A549 (cell line): ENCODE results near the gene NDUFS4.

Experiments used
- EP300 ChIP-seq, 2 experiments: fragments of >200 bp; sonication (Bioruptor Twin); formaldehyde crosslinking; IDR thresholded peaks; 2 replicates in 1 of 2; 3 replicates in 1 of 2; pipeline ENCODE4 v1.6.1; 2016 to 2017
- MAZ ChIP-seq: fragments of 150-350 bp; IDR thresholded peaks from 2 replicates; pipeline ENCODE4 v1.6.1; 2014; ENCODE audit warnings: antibody characterized with exemption, low read depth, low read length, borderline replicate concordance
- MYC ChIP-seq: IDR thresholded peaks from 2 replicates; pipeline ENCODE4 v1.6.1; 2012; ENCODE audit warnings: mild to moderate bottlenecking, inconsistent platforms, low read length, improper control_type of control experiment, borderline replicate concordance
- NFE2L2 ChIP-seq: fragments of 150-350 bp; conservative IDR thresholded peaks from 2 replicates; pipeline ENCODE4 v1.6.1; 2014; ENCODE audit warnings: low read length
- POLR2AphosphoS2 ChIP-seq: conservative IDR thresholded peaks from 2 replicates; pipeline ENCODE4 v1.6.1; 2012; ENCODE audit warnings: low read length, improper control_type of control experiment, inconsistent platforms
- RAD21 ChIP-seq, 2 experiments: fragments of >200 bp in 1 of 2; sonication (Bioruptor Twin) in 1 of 2; formaldehyde crosslinking in 1 of 2; IDR thresholded peaks in 1 of 2; conservative IDR thresholded peaks in 1 of 2; 2 replicates in 1 of 2; 3 replicates in 1 of 2; pipeline ENCODE4 v1.6.1; 2012 to 2018; ENCODE audit warnings: inconsistent platforms in 1 of 2
- RARB ChIP-seq: fragments of 250-450 bp; sonication (Bioruptor Pico); IDR thresholded peaks from 2 replicates; pipeline ENCODE4 v1.8.0; 2021; ENCODE audit warnings: mild to moderate bottlenecking, moderate library complexity
- TF ChIP-seq, protein P1 (sequence below): fragments of >200 bp; sonication (Bioruptor Twin); formaldehyde crosslinking; IDR thresholded peaks from 3 replicates; pipeline ENCODE4 v1.5.1; 2016

DNA sequence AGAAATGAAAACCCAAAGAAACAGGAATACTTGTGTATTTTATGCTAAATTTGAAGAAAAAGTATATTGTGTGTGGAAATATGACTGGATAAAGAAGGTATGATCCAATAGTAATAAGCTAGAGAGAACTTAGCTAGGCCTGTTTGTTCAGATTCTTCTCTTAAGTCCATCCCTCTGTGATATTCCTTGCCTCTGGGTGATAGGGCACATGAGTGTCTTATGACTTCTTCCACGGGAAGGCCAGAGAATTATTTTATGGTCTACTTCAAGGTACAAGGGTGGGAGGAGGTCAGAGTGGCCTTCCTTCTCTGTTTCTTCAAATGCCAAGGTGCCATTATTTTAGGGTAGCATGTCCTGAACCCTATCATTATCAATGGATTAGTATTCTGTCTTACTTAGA lies 113.7 kb downstream of the NDUFS4 start:
- TF ChIP-seq MAZ (no peak), RARB (CRISPR knock-in tag) (no peak), RAD21 (conservative IDR thresholded peaks at IDR 0.05 in 1 of 2, IDR thresholded peaks at IDR 0.05 in 1 of 2) (no peak), MYC (no peak), EP300 (IDR thresholded peaks at IDR 0.05) (no peak), NFE2L2 (no peak), POLR2AphosphoS2 (no peak)
- TF ChIP-seq, protein P1, sequence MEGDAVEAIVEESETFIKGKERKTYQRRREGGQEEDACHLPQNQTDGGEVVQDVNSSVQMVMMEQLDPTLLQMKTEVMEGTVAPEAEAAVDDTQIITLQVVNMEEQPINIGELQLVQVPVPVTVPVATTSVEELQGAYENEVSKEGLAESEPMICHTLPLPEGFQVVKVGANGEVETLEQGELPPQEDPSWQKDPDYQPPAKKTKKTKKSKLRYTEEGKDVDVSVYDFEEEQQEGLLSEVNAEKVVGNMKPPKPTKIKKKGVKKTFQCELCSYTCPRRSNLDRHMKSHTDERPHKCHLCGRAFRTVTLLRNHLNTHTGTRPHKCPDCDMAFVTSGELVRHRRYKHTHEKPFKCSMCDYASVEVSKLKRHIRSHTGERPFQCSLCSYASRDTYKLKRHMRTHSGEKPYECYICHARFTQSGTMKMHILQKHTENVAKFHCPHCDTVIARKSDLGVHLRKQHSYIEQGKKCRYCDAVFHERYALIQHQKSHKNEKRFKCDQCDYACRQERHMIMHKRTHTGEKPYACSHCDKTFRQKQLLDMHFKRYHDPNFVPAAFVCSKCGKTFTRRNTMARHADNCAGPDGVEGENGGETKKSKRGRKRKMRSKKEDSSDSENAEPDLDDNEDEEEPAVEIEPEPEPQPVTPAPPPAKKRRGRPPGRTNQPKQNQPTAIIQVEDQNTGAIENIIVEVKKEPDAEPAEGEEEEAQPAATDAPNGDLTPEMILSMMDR = no peak
